Liver (tissue), 9 donors: ENCODE measurements around the gene MOB3B. TPM values are rescaled to one million over a fixed set of nuclear protein-coding genes. Genes with fewer than 3 reads are reported as not detected.

Source experiments
- DNase-seq: peaks from one replicate; pipeline ENCODE4 v3.0.0-alpha.2; 2017; ENCODE audit warnings: low spot score
- H3K27ac ChIP-seq, 2 donors: one replicate each; pipeline ENCODE4 v1.7.0; 2013; ENCODE audit warnings: inconsistent platforms in 2 of 2, low read length in 2 of 2, control low read depth in 1 of 2, low read depth in 1 of 2, mild to moderate bottlenecking in 1 of 2
- H3K27me3 ChIP-seq, 4 donors: one replicate each; pipeline versions ENCODE4 v1.6.1 to v1.7.0; 2013; ENCODE audit warnings: low read length in 3 of 4, inconsistent platforms in 1 of 4, mild to moderate bottlenecking in 1 of 4, moderate library complexity in 1 of 4; ENCODE audit not compliant: control insufficient read depth in 4 of 4, insufficient read depth in 4 of 4
- H3K36me3 ChIP-seq, 4 donors: one replicate each; pipeline versions ENCODE4 v1.6.1 to v1.7.0; 2013; ENCODE audit warnings: low read length in 3 of 4, mild to moderate bottlenecking in 3 of 4, low read depth in 1 of 4, moderate library complexity in 1 of 4; ENCODE audit not compliant: control insufficient read depth in 4 of 4, insufficient read depth in 3 of 4
- H3K4me1 ChIP-seq, 4 donors: one replicate each; pipeline versions ENCODE4 v1.6.1 to v1.7.0; 2013; ENCODE audit warnings: low read length in 3 of 4, mild to moderate bottlenecking in 3 of 4, moderate library complexity in 1 of 4; ENCODE audit not compliant: control insufficient read depth in 4 of 4, insufficient read depth in 4 of 4
- H3K4me3 ChIP-seq, 3 donors: one replicate each; pipeline versions ENCODE4 v1.6.1 to v1.7.0; 2013; ENCODE audit warnings: low read length in 3 of 3, control low read depth in 1 of 3, low read depth in 1 of 3, mild to moderate bottlenecking in 1 of 3
- H3K9ac ChIP-seq, 2 donors: one replicate each; pipeline ENCODE4 v1.7.0; 2013; ENCODE audit warnings: low read length in 2 of 2, mild to moderate bottlenecking in 2 of 2, moderate library complexity in 2 of 2, control low read depth in 1 of 2, low read depth in 1 of 2
- H3K9me3 ChIP-seq, 4 donors: one replicate each; pipeline versions ENCODE4 v1.6.1 to v1.7.0; 2013; ENCODE audit warnings: low read length in 3 of 4; ENCODE audit not compliant: control insufficient read depth in 4 of 4
- EGR1 ChIP-seq, 2 donors: IDR thresholded peaks; 2 replicates each; pipeline ENCODE4 v1.6.1; 2016 to 2018; ENCODE audit warnings: antibody characterized with exemption in 2 of 2, low read depth in 2 of 2
- FOXA1 ChIP-seq: IDR thresholded peaks from 2 replicates; pipeline ENCODE4 v1.6.1; 2016; ENCODE audit warnings: antibody characterized with exemption
- FOXA2 ChIP-seq: IDR thresholded peaks from 2 replicates; pipeline ENCODE4 v1.6.1; 2016; ENCODE audit warnings: antibody characterized with exemption
- GABPA ChIP-seq, 2 donors: IDR thresholded peaks in 1 of 2; conservative IDR thresholded peaks in 1 of 2; 2 replicates each; pipeline ENCODE4 v1.6.1; 2016; ENCODE audit warnings: antibody characterized with exemption in 2 of 2, mild to moderate bottlenecking in 1 of 2, moderate library complexity in 1 of 2
- HNF4A ChIP-seq, 2 donors: conservative IDR thresholded peaks; 2 replicates each; pipeline ENCODE4 v1.6.1; 2016; ENCODE audit warnings: antibody characterized with exemption in 2 of 2, mild to moderate bottlenecking in 2 of 2
- JUND ChIP-seq, 2 donors: IDR thresholded peaks; 2 replicates each; pipeline ENCODE4 v1.6.1; 2016; ENCODE audit warnings: antibody characterized with exemption in 2 of 2
- NR2F2 ChIP-seq: IDR thresholded peaks from 2 replicates; pipeline ENCODE4 v1.6.1; 2016; ENCODE audit warnings: antibody characterized with exemption
- RAD21 ChIP-seq, 2 donors: IDR thresholded peaks; 2 replicates each; pipeline ENCODE4 v1.6.1; 2016; ENCODE audit warnings: antibody characterized with exemption in 2 of 2, mild to moderate bottlenecking in 2 of 2
- RXRA ChIP-seq, 2 donors: IDR thresholded peaks; 2 replicates each; pipeline ENCODE4 v1.6.1; 2017 to 2018; ENCODE audit warnings: antibody characterized with exemption in 2 of 2, mild to moderate bottlenecking in 1 of 2
- TAF1 ChIP-seq: conservative IDR thresholded peaks from 2 replicates; pipeline ENCODE4 v1.6.1; 2016; ENCODE audit warnings: antibody characterized with exemption, mild to moderate bottlenecking
- WGBS: extraction: QIAGEN DNeasy Blood & Tissue Kit; methylation state at CpG from one replicate; pipeline ENCODE4 v1.1.7; 2013; 5-methylcytosine and 5-hydroxymethylcytosine counted together
- polyA plus RNA-seq, 2 donors: library from polyadenylated mRNA; stranded (reverse) in 1 of 2; unstranded in 1 of 2; fragments of 200-250 nt in 1 of 2; fragments of >200 nt in 1 of 2; fragmentation: Nextera tagmentation in 1 of 2; extraction: Ambion mirVana in 1 of 2; gene quantifications; one replicate each; pipeline versions ENCODE4 v1.2.1 to v1.2.3, GENCODE V29; 2013 to 2015
- total RNA-seq, 2 donors: library from RNA; depleted of rRNA; stranded (reverse); fragments of >200 nt; gene quantifications; one replicate each; pipeline ENCODE4 v1.2.3, GENCODE V29; 2014
- TF ChIP-seq, protein P1 (sequence below): fragments of 150-350 bp; IDR thresholded peaks from 2 replicates; pipeline ENCODE4 v1.5.1; 2017; ENCODE audit warnings: improper control_type of control experiment, low read depth, low read length; ENCODE audit not compliant: missing input control
- TF ChIP-seq, protein P2 (sequence below): IDR thresholded peaks from 2 replicates; pipeline ENCODE4 v1.6.1; 2016; ENCODE audit warnings: antibody characterized with exemption
- TF ChIP-seq, protein P3 (sequence below): IDR thresholded peaks from 2 replicates; pipeline ENCODE4 v1.6.1; 2016; ENCODE audit warnings: antibody characterized with exemption
- TF ChIP-seq, protein P4 (sequence below): IDR thresholded peaks from 2 replicates; pipeline ENCODE4 v1.6.1; 2016; ENCODE audit warnings: antibody characterized with exemption, mild to moderate bottlenecking
- donor health status: healthy.
- donor health status: healthy.
- donor health status: healthy.
- donor health status: healthy.
- donor health status: healthy.

MOB3B gene
- total and polyA plus RNA-seq, 4 donors, result 0.36 to 1.1 (median 0.76) TPM

DNA sequence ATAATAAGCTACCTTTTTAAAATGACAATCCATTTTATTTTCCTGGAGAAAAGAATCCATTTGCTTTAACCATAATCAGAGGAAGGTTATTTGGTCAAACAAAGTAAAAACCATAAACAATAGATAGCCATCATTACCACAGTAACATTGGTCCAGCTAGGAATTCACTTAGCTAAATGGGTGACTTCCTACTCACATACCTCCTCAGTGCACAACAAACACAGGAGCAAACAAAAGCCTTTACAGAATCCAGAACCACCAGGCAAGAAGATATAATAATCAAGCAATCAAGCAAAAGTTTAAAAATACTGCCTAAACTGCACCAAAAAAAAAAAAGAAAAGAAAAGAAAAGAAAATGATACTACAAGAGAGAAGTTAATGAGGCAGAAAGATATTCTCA lies 6.5 kb downstream of the MOB3B start:
- DNase-seq, result no peak
- H3K36me3 ChIP-seq, result no peaks in the 10 kb centered on the region
- H3K4me1 ChIP-seq, result no peaks in the 10 kb centered on the region
- no peak overlapping the region for H3K9ac ChIP-seq
- no peak overlapping the region for H3K4me3 ChIP-seq
- H3K27me3 ChIP-seq, result no peaks in the 10 kb centered on the region
- H3K9me3 ChIP-seq, result no peaks in the 10 kb centered on the region
- no peak overlapping the region for H3K27ac ChIP-seq
- TF ChIP-seq, protein P1, sequence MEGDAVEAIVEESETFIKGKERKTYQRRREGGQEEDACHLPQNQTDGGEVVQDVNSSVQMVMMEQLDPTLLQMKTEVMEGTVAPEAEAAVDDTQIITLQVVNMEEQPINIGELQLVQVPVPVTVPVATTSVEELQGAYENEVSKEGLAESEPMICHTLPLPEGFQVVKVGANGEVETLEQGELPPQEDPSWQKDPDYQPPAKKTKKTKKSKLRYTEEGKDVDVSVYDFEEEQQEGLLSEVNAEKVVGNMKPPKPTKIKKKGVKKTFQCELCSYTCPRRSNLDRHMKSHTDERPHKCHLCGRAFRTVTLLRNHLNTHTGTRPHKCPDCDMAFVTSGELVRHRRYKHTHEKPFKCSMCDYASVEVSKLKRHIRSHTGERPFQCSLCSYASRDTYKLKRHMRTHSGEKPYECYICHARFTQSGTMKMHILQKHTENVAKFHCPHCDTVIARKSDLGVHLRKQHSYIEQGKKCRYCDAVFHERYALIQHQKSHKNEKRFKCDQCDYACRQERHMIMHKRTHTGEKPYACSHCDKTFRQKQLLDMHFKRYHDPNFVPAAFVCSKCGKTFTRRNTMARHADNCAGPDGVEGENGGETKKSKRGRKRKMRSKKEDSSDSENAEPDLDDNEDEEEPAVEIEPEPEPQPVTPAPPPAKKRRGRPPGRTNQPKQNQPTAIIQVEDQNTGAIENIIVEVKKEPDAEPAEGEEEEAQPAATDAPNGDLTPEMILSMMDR, result no peak
- no peak for TF ChIP-seq RAD21 (IDR thresholded peaks at IDR 0.05)
- no peak for TF ChIP-seq JUND (IDR thresholded peaks at IDR 0.05)
- no peak for TF ChIP-seq EGR1 (IDR thresholded peaks at IDR 0.05; ENCODE audit: low read depth in 2 of 2)
- no peak for TF ChIP-seq NR2F2
- no peak for TF ChIP-seq RXRA (IDR thresholded peaks at IDR 0.05)
- TF ChIP-seq TAF1, result no peak
- no peak for TF ChIP-seq FOXA2

DNA sequence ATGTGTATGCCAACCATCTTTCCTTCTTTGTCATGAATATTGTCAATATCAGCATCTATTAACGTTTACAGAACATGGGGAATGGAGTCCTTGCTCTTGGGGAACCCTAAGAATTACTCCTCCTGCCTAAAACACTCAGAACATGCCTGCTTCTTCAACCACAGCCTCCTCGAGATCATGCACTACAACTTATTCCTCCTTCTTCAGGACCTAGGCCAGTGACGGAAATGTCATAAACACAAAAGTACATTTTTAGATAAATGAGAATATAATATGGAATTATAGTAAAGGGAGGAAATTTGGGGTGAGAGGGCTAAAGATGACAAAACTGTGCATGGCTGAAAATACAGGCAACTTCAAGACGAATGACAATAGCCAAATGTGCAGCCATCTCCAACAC lies 8.6 kb downstream of the MOB3B start:
- no peak for DNase-seq
- H3K9me3 ChIP-seq, result no peaks in the 10 kb centered on the region

More for the DNA sequence above, 8.6 kb downstream of the MOB3B start:
- H3K4me1 ChIP-seq, result no peaks in the 10 kb centered on the region
- no peak overlapping the region for H3K9ac ChIP-seq
- TF ChIP-seq, protein P2, sequence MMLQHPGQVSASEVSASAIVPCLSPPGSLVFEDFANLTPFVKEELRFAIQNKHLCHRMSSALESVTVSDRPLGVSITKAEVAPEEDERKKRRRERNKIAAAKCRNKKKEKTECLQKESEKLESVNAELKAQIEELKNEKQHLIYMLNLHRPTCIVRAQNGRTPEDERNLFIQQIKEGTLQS, result no peak
- TF ChIP-seq, protein P1, result no peak
- TF ChIP-seq, protein P3, sequence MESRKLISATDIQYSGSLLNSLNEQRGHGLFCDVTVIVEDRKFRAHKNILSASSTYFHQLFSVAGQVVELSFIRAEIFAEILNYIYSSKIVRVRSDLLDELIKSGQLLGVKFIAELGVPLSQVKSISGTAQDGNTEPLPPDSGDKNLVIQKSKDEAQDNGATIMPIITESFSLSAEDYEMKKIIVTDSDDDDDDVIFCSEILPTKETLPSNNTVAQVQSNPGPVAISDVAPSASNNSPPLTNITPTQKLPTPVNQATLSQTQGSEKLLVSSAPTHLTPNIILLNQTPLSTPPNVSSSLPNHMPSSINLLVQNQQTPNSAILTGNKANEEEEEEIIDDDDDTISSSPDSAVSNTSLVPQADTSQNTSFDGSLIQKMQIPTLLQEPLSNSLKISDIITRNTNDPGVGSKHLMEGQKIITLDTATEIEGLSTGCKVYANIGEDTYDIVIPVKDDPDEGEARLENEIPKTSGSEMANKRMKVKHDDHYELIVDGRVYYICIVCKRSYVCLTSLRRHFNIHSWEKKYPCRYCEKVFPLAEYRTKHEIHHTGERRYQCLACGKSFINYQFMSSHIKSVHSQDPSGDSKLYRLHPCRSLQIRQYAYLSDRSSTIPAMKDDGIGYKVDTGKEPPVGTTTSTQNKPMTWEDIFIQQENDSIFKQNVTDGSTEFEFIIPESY, result no peak
- no peak for TF ChIP-seq JUND (IDR thresholded peaks at IDR 0.05)
- TF ChIP-seq, protein P4, sequence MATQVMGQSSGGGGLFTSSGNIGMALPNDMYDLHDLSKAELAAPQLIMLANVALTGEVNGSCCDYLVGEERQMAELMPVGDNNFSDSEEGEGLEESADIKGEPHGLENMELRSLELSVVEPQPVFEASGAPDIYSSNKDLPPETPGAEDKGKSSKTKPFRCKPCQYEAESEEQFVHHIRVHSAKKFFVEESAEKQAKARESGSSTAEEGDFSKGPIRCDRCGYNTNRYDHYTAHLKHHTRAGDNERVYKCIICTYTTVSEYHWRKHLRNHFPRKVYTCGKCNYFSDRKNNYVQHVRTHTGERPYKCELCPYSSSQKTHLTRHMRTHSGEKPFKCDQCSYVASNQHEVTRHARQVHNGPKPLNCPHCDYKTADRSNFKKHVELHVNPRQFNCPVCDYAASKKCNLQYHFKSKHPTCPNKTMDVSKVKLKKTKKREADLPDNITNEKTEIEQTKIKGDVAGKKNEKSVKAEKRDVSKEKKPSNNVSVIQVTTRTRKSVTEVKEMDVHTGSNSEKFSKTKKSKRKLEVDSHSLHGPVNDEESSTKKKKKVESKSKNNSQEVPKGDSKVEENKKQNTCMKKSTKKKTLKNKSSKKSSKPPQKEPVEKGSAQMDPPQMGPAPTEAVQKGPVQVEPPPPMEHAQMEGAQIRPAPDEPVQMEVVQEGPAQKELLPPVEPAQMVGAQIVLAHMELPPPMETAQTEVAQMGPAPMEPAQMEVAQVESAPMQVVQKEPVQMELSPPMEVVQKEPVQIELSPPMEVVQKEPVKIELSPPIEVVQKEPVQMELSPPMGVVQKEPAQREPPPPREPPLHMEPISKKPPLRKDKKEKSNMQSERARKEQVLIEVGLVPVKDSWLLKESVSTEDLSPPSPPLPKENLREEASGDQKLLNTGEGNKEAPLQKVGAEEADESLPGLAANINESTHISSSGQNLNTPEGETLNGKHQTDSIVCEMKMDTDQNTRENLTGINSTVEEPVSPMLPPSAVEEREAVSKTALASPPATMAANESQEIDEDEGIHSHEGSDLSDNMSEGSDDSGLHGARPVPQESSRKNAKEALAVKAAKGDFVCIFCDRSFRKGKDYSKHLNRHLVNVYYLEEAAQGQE, result no peak
- TF ChIP-seq FOXA1, result no peak
- TF ChIP-seq TAF1, result no peak
- no peak for TF ChIP-seq FOXA2
- no peak for TF ChIP-seq EGR1 (IDR thresholded peaks at IDR 0.05; ENCODE audit: low read depth in 2 of 2)
- no peak for TF ChIP-seq GABPA (IDR thresholded peaks at IDR 0.05 in 1 of 2, conservative IDR thresholded peaks at IDR 0.05 in 1 of 2)
- no peak for TF ChIP-seq HNF4A (conservative IDR thresholded peaks at IDR 0.05)
- H3K36me3 ChIP-seq, result no peaks in the 10 kb centered on the region
- no peak overlapping the region for H3K27ac ChIP-seq
- WGBS, result 94% methylated on average over 4 of the region's 4 CpGs
- no peaks in the 10 kb centered on the region for H3K27me3 ChIP-seq
- no peak overlapping the region for H3K4me3 ChIP-seq
